K562 (cell line): Measurements from ENCODE around the gene TXLNA. TPM values are rescaled to one million over a fixed set of nuclear protein-coding genes. Genes with fewer than 3 reads are reported as not detected.

Experiments
- ATAC-seq: fragments of 200-7000 bp; cut with Tn5 transposase; 3 replicates; pipeline ENCODE4 v1.9.1; 2020; ENCODE audit warnings: moderate library complexity
- BruUV-seq: library from RNA; stranded (reverse); fragments of 400-500 nt; replicated peaks from 2 replicates; lab custom pipeline; 2021; lab: Mats Ljungman, UMichigan
- CTCF ChIA-PET: fragments of 300-600 bp; formaldehyde crosslinking; extraction: SDS; loops from one replicate; lab custom pipeline; 2021; ENCODE audit warnings: low intra/inter-chr PET ratio; lab: Yijun Ruan, JAX
- POLR2A ChIA-PET: fragments of 300-600, 350-650 bp; sonication (Branson Sonifier 250); formaldehyde crosslinking; extraction: SDS; loops from one replicate; lab custom pipeline; 2021; ENCODE audit warnings: antibody characterized with exemption, inconsistent platforms; lab: Yijun Ruan, JAX
- DNase-seq, 4 experiments: peaks; one replicate each; pipeline versions ENCODE4 v3.0.0 to v3.0.0-alpha.2; 2011 to 2018; ENCODE audit warnings: low spot score in 3 of 4, mixed read lengths in 3 of 4; ENCODE audit errors: extremely low read depth in 1 of 4
- FAIRE-seq: peaks from 2 replicates; lab custom pipeline; 2011; peaks lifted over from hg19 to GRCh38; lab: Jason Lieb, UNC
- H2AFZ ChIP-seq: 2 replicates; pipeline ENCODE4 v1.6.0; 2011; ENCODE audit warnings: low read depth, low read length, control low read depth, inconsistent platforms
- H3K27ac ChIP-seq: fragments of 200-600 bp; 3 replicates; pipeline ENCODE4 v1.8.0; 2011; ENCODE audit warnings: low read depth, mild to moderate bottlenecking, control low read depth, inconsistent platforms, low read length, moderate library complexity, mixed read lengths; ENCODE audit errors: extremely low read depth
- H3K27me3 ChIP-seq, 2 experiments: fragments of 300-600 bp in 1 of 2; 2 replicates in 1 of 2; 3 replicates in 1 of 2; pipeline versions ENCODE4 v1.6.0 to v1.8.0; 2011; ENCODE audit warnings: inconsistent platforms in 2 of 2, low read length in 2 of 2, mild to moderate bottlenecking in 1 of 2, mixed read lengths in 1 of 2, moderate library complexity in 1 of 2; ENCODE audit not compliant: control insufficient read depth in 2 of 2, insufficient read depth in 2 of 2
- H3K36me3 ChIP-seq: fragments of 300-600 bp; 3 replicates; pipeline ENCODE4 v1.8.0; 2011; ENCODE audit warnings: mild to moderate bottlenecking, low read length, inconsistent platforms; ENCODE audit not compliant: control insufficient read depth, insufficient read depth
- H3K4me1 ChIP-seq, 2 experiments: fragments of 200-600 bp in 1 of 2; replicated peaks in 1 of 2; 2 replicates in 1 of 2; 3 replicates in 1 of 2; pipeline versions ENCODE4 v1.5.1 to v1.8.0; 2011; ENCODE audit warnings: inconsistent platforms in 2 of 2, low read length in 2 of 2, mild to moderate bottlenecking in 1 of 2, mixed read lengths in 1 of 2, moderate library complexity in 1 of 2; ENCODE audit not compliant: control insufficient read depth in 2 of 2, insufficient read depth in 2 of 2
- H3K4me2 ChIP-seq: 2 replicates; pipeline ENCODE4 v1.6.1; 2011; ENCODE audit warnings: low read length, control low read depth, inconsistent platforms, mixed read lengths; ENCODE audit not compliant: insufficient read depth
- H3K4me3 ChIP-seq: fragments of 200-600 bp; sonication (generic), shearing (Covaris generic); 2 replicates; pipeline ENCODE4 v1.5.1; 2016; ENCODE audit warnings: control low read depth, inconsistent platforms
- H3K79me2 ChIP-seq: fragments of 200-600 bp; 3 replicates; pipeline ENCODE4 v1.8.0; 2011; ENCODE audit warnings: low read length, inconsistent platforms; ENCODE audit not compliant: control insufficient read depth, insufficient read depth
- H3K9ac ChIP-seq, 2 experiments: 2 replicates each; pipeline versions ENCODE4 v1.6.0 to v1.6.1; 2011; ENCODE audit warnings: low read depth in 2 of 2, low read length in 2 of 2, control low read depth in 1 of 2, inconsistent platforms in 1 of 2, mild to moderate bottlenecking in 1 of 2, mixed read lengths in 1 of 2; ENCODE audit not compliant: insufficient read depth in 1 of 2
- H3K9me1 ChIP-seq: one replicate; pipeline ENCODE4 v1.6.0; 2011; ENCODE audit warnings: inconsistent platforms, mild to moderate bottlenecking, low read length, moderate library complexity; ENCODE audit not compliant: control insufficient read depth, insufficient read depth
- H3K9me3 ChIP-seq: replicated peaks from 2 replicates; pipeline ENCODE4 v1.5.1; 2011; ENCODE audit warnings: low read depth, low read length, inconsistent platforms; ENCODE audit not compliant: control insufficient read depth, insufficient read depth
- H4K20me1 ChIP-seq: replicated peaks from 2 replicates; pipeline ENCODE4 v1.6.1; 2011; ENCODE audit warnings: low read length, inconsistent platforms, mixed read lengths; ENCODE audit not compliant: control insufficient read depth, insufficient read depth
- BRD9 ChIP-seq: fragments of 450-650 bp; IDR thresholded peaks from 2 replicates; pipeline ENCODE4 v1.6.1; 2018; ENCODE audit warnings: low read depth; ENCODE audit not compliant: partially characterized antibody
- HDAC1 ChIP-seq, 2 experiments: fragments of 450-650 bp; IDR thresholded peaks; 2 replicates each; pipeline ENCODE4 v1.6.1; 2016 to 2017; ENCODE audit warnings: inconsistent platforms in 1 of 2, mild to moderate bottlenecking in 1 of 2, moderate library complexity in 1 of 2
- ILF3 ChIP-seq: fragments of 450-650 bp; IDR thresholded peaks from 2 replicates; pipeline ENCODE4 v1.6.1; 2018; ENCODE audit warnings: antibody characterized with exemption, mild to moderate bottlenecking, moderate library complexity, borderline replicate concordance
- L3MBTL2 ChIP-seq: fragments of 450-650 bp; IDR thresholded peaks from 2 replicates; pipeline ENCODE4 v1.6.1; 2016; ENCODE audit warnings: mild to moderate bottlenecking, moderate library complexity
- LARP7 ChIP-seq: fragments of 450-650 bp; IDR thresholded peaks from 2 replicates; pipeline ENCODE4 v1.6.1; 2016
- MYNN ChIP-seq, 2 experiments: sonication (generic); formaldehyde crosslinking in 1 of 2; IDR thresholded peaks; 2 replicates each; pipeline versions ENCODE4 v1.5.0 to v1.6.1; 2016 to 2020; ENCODE audit warnings: antibody characterized with exemption in 1 of 2, missing genetic modification reagents in 1 of 2
- SMAD3 ChIP-seq: fragments of 450-650 bp; formaldehyde crosslinking; conservative IDR thresholded peaks from 2 replicates; pipeline ENCODE4 v1.4.0; 2020; ENCODE audit warnings: mild to moderate bottlenecking
- ZNF699 ChIP-seq: fragments of 250-450 bp; sonication (Bioruptor Pico); IDR thresholded peaks from 2 replicates; pipeline ENCODE4 v1.8.0; 2021; ENCODE audit warnings: mild to moderate bottlenecking, moderate library complexity; ENCODE audit not compliant: insufficient replicate concordance
- WGBS: fragments of 100-300 bp; shearing (Covaris generic); methylation state at CpG from one replicate; pipeline ENCODE4 v1.1.6; 2016; ENCODE audit warnings: low coverage, mixed read lengths; ENCODE audit not compliant: insufficient coverage; ENCODE audit errors: missing lambda C conversion rate; 5-methylcytosine and 5-hydroxymethylcytosine counted together
- in situ Hi-C: fragments of 300-500 bp; cut with MboI; formaldehyde crosslinking; loops from 4 replicates; pipeline ENCODE4 v1.15.0; 2018; ENCODE audit warnings: inconsistent platforms, mixed read lengths
- intact Hi-C: fragments of 100-400 bp; cut with micrococcal nuclease; formaldehyde crosslinking; loops from 2 replicates; pipeline ENCODE4 v1.14.2; 2022
- polyA plus RNA-seq, 8 experiments: library from polyadenylated mRNA; depleted of rRNA in 4 of 8; stranded (reverse) in 5 of 8; unstranded in 3 of 8; fragments of >200 nt; fragmentation: Nextera tagmentation in 2 of 8; fragmentation: Illumina TruSeq in 1 of 8; extraction: Ambion mirVana in 2 of 8; extraction: Trizol in 1 of 8; gene quantifications; 2 replicates each; pipeline versions ENCODE4 v1.2.1 to v1.2.3, GENCODE V29; 2011 to 2014; ENCODE audit warnings: inconsistent platforms in 1 of 8, missing spikeins in 1 of 8
- total RNA-seq, 7 experiments: library from RNA; depleted of rRNA in 6 of 7; stranded (reverse); fragments of >200 nt in 6 of 7; fragmentation: Illumina TruSeq in 2 of 7; extraction: Trizol in 2 of 7; gene quantifications; 2 replicates each; pipeline versions ENCODE4 v1.2.1 to v1.2.3, GENCODE V29; 2011 to 2021; ENCODE audit warnings: low replicate concordance in 1 of 7
- TF ChIP-seq, protein P1 (sequence below), 2 experiments: fragments of 450-650 bp; IDR thresholded peaks; 2 replicates each; pipeline ENCODE4 v1.6.1; 2016; ENCODE audit warnings: mild to moderate bottlenecking in 2 of 2, borderline replicate concordance in 1 of 2, low read depth in 1 of 2, moderate library complexity in 1 of 2
- TF ChIP-seq, protein P2 (sequence below): fragments of 200-800 bp; sonication (Bioruptor generic); IDR thresholded peaks from 2 replicates; pipeline ENCODE4 v1.6.1; 2017; ENCODE audit warnings: missing genetic modification characterization, missing compliant biosample characterization

Gene TXLNA
- total and polyA plus RNA-seq, 9 of the 15 experiments (the other 6 are each of a cell fraction or from before 2014, with no cell fraction given): 9.2 to 54.5 (median 39.3) TPM

DNA sequence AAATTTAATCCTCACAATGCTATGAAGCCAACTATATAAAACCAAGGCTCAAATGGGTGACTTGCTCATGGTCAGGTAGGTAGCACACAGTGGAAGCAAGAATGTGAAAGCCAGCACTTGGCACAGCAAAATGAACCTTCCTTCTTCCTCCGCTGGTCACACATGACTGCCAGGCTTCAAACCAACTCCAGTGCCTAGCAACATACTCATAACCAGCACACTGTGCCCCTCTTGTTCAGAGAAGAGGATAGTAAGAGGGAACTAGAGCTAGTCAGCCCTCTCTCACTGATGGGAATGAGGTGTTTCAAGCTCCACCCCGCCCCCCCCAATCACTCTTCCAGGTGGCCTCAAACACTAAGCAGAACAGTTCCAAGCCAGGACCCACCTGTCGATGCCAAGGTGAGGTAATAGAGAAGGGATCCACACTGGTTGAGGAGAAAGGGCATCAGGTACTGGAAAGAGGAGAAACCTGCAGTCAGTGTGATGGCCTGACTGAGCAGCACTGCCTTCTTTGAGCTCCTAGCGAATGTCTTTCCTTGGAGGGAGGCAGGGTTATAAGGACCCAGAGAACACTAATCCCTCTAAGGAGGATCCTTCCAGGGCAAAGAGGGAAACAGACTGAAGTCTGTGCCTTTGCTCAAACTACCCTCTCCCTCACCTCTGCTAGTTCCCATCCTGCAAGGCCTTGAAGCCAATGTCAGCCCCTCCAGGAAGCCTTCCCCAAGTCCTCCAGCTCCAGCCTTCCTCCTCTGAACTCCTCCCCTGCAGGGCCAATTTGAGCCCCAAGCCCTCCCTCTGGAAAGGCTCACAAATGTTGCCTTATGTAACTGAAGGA is 41.5 kb downstream of the TXLNA start:
- in situ Hi-C loops (no loop called here), intact Hi-C loops (no loop called here)
- FAIRE-seq (no peak), DNase-seq (no peak), ATAC-seq (peak; percentile 29)
- Histone ChIP-seq H3K27ac (peak overlapping the region; percentile 90), H3K9ac (peak overlapping the region; percentile 94 to 96), H3K27me3 (no peaks in the 10 kb centered on the region), H3K79me2 (peaks cover 47% of the 10 kb centered on the region), H3K9me3 (no peaks in the 10 kb centered on the region), H3K9me1 (no peaks in the 10 kb centered on the region), H2AFZ (peak overlapping the region; percentile 90), H4K20me1 (no peaks in the 10 kb centered on the region), H3K4me2 (peak overlapping the region; percentile 98), H3K36me3 (peaks cover 52% of the 10 kb centered on the region), H3K4me3 (peak overlapping the region; percentile 80), H3K4me1 (peaks cover 22% of the 10 kb centered on the region in 2 experiments; a peak in 4 of 5 replicates)
- BruUV-seq: no TSS peak
- WGBS: 61% methylated on average over 4 of the region's 4 CpGs
- ChIA-PET POLR2A (interaction anchor here (0.6 to 1.9 kb wide), 9 partner anchors 9 to 151 kb away, joined by 3 to 14 read pairs (median 3); partner anchors contain the start of genes CCDC28B, DCDC2B and MARCKSL1), CTCF (interaction anchor here (0.7 kb wide), 1 partner anchor 89 kb away, joined by 3 read pairs; no protein-coding TSS in a partner anchor)
- TF ChIP-seq HDAC1 (IDR thresholded peaks at IDR 0.05): no peak
- no peak for TF ChIP-seq MYNN (IDR thresholded peaks at IDR 0.05)
- TF ChIP-seq MYNN (CRISPR knock-in tag; IDR thresholded peaks at IDR 0.05): no peak
- TF ChIP-seq, protein P1, sequence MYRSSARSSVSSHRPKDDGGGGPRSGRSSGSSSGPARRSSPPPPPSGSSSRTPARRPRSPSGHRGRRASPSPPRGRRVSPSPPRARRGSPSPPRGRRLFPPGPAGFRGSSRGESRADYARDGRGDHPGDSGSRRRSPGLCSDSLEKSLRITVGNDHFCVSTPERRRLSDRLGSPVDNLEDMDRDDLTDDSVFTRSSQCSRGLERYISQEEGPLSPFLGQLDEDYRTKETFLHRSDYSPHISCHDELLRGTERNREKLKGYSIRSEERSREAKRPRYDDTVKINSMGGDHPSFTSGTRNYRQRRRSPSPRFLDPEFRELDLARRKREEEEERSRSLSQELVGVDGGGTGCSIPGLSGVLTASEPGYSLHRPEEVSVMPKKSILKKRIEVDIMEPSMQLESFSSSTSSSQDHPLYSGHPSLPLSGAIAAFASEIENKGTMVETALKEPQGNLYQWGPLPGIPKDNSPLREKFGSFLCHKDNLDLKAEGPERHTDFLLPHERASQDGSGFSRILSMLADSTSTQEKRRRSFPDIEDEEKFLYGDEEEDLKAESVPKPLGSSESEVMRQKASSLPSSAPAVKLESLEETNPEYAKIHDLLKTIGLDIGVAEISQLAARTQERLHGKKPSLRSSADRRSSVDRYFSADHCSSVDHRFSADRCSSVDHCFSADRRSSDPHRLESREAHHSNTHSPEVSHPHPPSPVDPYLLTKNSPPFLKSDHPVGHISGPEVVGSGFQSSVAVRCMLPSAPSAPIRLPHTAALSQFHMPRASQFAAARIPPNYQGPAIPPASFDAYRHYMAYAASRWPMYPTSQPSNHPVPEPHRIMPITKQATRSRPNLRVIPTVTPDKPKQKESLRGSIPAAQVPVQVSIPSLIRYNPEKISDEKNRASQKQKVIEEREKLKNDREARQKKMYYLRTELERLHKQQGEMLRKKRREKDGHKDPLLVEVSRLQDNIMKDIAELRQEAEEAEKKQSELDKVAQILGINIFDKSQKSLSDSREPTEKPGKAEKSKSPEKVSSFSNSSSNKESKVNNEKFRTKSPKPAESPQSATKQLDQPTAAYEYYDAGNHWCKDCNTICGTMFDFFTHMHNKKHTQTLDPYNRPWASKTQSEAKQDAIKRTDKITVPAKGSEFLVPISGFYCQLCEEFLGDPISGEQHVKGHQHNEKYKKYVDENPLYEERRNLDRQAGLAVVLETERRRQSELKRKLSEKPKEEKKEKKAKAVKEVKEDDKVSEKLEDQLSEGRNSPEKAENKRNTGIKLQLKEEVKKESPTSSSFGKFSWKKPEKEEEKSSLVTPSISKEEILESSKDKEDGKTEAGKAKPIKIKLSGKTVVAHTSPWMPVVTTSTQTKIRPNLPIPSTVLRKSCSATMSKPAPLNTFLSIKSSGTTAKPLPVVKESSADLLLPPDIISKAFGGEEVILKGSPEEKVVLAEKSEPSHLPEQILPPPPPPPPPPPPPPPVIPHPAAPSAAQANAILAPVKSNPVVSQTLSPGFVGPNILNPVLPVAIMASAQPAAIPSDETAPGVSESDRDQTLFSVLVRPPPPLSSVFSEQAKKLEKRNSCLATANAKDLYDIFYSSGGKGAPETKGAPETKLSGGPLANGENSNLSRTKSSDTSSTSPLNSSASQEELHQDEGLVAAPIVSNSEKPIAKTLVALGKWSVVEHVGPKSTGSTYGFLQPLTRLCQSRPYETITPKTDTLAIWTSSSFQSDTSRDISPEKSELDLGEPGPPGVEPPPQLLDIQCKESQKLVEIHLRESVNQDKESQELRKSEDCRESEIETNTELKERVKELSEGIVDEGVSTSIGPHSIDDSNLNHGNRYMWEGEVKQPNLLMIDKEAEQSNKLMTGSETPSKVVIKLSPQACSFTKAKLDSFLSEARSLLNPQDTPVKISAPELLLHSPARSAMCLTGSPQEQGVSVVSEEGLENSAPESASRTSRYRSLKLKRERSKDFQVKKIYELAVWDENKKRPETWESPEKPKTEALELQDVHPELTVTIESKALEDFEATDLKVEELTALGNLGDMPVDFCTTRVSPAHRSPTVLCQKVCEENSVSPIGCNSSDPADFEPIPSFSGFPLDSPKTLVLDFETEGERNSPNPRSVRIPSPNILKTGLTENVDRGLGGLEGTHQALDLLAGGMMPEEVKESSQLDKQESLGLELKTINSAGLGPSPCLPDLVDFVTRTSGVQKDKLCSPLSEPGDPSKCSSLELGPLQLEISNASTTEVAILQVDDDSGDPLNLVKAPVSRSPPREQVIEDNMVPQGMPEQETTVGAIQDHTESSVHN (IDR thresholded peaks at IDR 0.05; ENCODE audit: borderline replicate concordance in 1 of 2, low read depth in 1 of 2): no peak
- no peak for TF ChIP-seq SMAD3 (CRISPR knock-in tag)
- TF ChIP-seq LARP7: no peak
- no peak for TF ChIP-seq L3MBTL2
- no peak for TF ChIP-seq ILF3
- TF ChIP-seq ZNF699 (CRISPR knock-in tag): no peak
- TF ChIP-seq BRD9: peak; percentile 28
- TF ChIP-seq, protein P2, sequence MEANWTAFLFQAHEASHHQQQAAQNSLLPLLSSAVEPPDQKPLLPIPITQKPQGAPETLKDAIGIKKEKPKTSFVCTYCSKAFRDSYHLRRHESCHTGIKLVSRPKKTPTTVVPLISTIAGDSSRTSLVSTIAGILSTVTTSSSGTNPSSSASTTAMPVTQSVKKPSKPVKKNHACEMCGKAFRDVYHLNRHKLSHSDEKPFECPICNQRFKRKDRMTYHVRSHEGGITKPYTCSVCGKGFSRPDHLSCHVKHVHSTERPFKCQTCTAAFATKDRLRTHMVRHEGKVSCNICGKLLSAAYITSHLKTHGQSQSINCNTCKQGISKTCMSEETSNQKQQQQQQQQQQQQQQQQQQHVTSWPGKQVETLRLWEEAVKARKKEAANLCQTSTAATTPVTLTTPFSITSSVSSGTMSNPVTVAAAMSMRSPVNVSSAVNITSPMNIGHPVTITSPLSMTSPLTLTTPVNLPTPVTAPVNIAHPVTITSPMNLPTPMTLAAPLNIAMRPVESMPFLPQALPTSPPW (CRISPR knock-in tag): no peak
